DOHH2 (cell line): ENCODE results near the gene MOB2.

ENCODE experiments used
- H3F3A ChIP-seq: fragments of 200-600 bp; sonication (generic), shearing (Covaris generic); 2 replicates; pipeline ENCODE4 v1.6.0; 2016; ENCODE audit warnings: antibody characterized with exemption, mild to moderate bottlenecking; ENCODE audit not compliant: control insufficient read depth, insufficient read depth
- H3K27ac ChIP-seq: fragments of 200-600 bp; sonication (generic); 2 replicates; pipeline ENCODE4 v1.5.1; 2014; ENCODE audit warnings: low read depth, mild to moderate bottlenecking, low read length, moderate library complexity
- H3K27me3 ChIP-seq: fragments of 200-600 bp; sonication (generic); 2 replicates; pipeline ENCODE4 v1.6.1; 2014; ENCODE audit warnings: mild to moderate bottlenecking, low read length, mixed read lengths; ENCODE audit not compliant: control insufficient read depth
- H3K36me3 ChIP-seq: fragments of 200-600 bp; sonication (generic); 2 replicates; pipeline ENCODE4 v1.6.1; 2014; ENCODE audit warnings: mild to moderate bottlenecking, low read length, moderate library complexity, mixed read lengths; ENCODE audit not compliant: control insufficient read depth
- H3K4me1 ChIP-seq: fragments of 200-600 bp; sonication (generic); 2 replicates; pipeline ENCODE4 v1.6.1; 2014; ENCODE audit warnings: mild to moderate bottlenecking, low read length, mixed read lengths; ENCODE audit not compliant: control insufficient read depth
- H3K4me2 ChIP-seq: fragments of 200-600 bp; sonication (generic); 2 replicates; pipeline ENCODE4 v1.6.0; 2014; ENCODE audit warnings: mild to moderate bottlenecking, low read length, moderate library complexity
- H3K4me3 ChIP-seq: fragments of 200-600 bp; sonication (generic); 2 replicates; pipeline ENCODE4 v1.5.1; 2014; ENCODE audit warnings: mild to moderate bottlenecking, low read length, mixed read lengths
- H3K79me2 ChIP-seq: fragments of 200-600 bp; sonication (generic); 2 replicates; pipeline ENCODE4 v1.6.1; 2014; ENCODE audit warnings: mild to moderate bottlenecking, low read length, mixed read lengths; ENCODE audit not compliant: control insufficient read depth
- H3K9me2 ChIP-seq: fragments of 200-600 bp; sonication (generic); replicated peaks from 2 replicates; pipeline ENCODE4 v1.6.1; 2014; ENCODE audit warnings: mild to moderate bottlenecking, low read length, mixed read lengths; ENCODE audit not compliant: control insufficient read depth
- H3K9me3 ChIP-seq: fragments of 200-600 bp; sonication (generic); 2 replicates; pipeline ENCODE4 v1.6.1; 2014; ENCODE audit warnings: antibody characterized with exemption, low read length, mixed read lengths; ENCODE audit not compliant: control insufficient read depth, insufficient read depth
- H4K20me1 ChIP-seq: fragments of 200-600 bp; sonication (generic); 2 replicates; pipeline ENCODE4 v1.6.0; 2014; ENCODE audit warnings: low read depth, mild to moderate bottlenecking, antibody characterized with exemption, low read length, moderate library complexity; ENCODE audit not compliant: control insufficient read depth, insufficient read depth
- EZH2phosphoT487 ChIP-seq: fragments of 200-600 bp; sonication (generic); IDR thresholded peaks from 2 replicates; pipeline ENCODE4 v1.6.1; 2017; ENCODE audit warnings: borderline replicate concordance, mild to moderate bottlenecking, antibody characterized with exemption, low read length, moderate library complexity, mixed read lengths
- TF ChIP-seq, protein P1 (sequence below): fragments of 200-600 bp; sonication (generic); IDR thresholded peaks from one replicate; pipeline ENCODE4 v1.5.1; 2014; ENCODE audit warnings: antibody characterized with exemption, mild to moderate bottlenecking, low read depth, low read length; ENCODE audit not compliant: poor library complexity, severe bottlenecking

Gene MOB2

DNA sequence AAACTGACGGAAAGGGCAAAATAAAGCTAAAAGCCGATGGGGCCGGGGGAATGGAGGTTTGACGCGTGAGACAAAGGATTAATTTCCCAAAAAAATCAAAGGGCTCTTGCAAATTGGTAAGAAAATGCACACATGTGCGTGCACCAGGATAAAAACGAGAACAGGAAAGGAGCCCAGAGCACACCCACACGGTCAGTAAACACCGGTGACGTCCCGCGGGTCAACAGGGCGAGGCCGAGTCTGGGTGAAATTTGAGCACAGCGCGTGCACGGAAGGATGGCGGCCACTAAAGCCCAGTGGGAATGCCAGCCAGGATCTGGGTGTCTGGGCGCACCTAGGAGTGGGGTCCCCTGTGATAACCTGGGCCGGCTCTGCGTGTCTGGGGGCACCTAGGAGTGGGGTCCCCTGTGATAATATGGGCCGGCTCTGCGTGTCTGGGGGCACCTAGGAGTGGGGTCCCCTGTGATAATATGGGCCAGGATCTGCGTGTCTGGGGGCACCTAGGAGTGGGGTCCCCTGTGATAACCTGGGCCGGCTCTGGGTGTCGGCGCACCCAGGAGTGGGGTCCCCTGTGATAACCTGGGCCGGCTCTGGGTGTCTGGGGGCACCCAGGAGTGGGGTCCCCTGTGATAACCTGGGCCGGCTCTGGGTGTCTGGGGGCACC lies 52.5 kb downstream of the MOB2 start:
- no peaks in the 10 kb centered on the region for H3K27me3 ChIP-seq
- TF ChIP-seq EZH2phosphoT487 = no peak
- TF ChIP-seq, protein P1, sequence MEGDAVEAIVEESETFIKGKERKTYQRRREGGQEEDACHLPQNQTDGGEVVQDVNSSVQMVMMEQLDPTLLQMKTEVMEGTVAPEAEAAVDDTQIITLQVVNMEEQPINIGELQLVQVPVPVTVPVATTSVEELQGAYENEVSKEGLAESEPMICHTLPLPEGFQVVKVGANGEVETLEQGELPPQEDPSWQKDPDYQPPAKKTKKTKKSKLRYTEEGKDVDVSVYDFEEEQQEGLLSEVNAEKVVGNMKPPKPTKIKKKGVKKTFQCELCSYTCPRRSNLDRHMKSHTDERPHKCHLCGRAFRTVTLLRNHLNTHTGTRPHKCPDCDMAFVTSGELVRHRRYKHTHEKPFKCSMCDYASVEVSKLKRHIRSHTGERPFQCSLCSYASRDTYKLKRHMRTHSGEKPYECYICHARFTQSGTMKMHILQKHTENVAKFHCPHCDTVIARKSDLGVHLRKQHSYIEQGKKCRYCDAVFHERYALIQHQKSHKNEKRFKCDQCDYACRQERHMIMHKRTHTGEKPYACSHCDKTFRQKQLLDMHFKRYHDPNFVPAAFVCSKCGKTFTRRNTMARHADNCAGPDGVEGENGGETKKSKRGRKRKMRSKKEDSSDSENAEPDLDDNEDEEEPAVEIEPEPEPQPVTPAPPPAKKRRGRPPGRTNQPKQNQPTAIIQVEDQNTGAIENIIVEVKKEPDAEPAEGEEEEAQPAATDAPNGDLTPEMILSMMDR = no peak

DNA sequence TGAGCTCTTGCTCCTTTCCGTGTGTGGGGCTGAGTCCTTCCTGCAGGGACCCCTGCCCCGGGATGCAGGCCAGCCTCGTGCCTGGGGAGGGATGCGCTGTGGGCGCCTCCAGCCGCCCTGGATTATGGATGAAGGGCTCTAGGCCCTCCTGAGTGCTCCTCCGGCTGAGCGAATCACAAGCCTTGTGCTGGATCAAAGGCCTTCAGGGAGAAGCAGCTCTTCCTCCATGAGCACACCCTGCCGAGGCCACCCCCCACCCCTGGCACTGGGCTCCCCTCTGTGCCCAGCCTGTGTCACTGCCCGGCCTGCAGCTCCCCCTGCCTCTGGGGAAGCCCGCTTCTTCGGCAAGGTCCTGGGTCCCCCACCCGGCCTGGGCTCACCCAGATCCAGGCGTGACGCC lies 53.0 kb downstream of the MOB2 start:
- peaks cover 7% of the 10 kb centered on the region; the same call in 1 of the 2 replicates for H3K9me3 ChIP-seq
- no peak overlapping the region for H3K4me3 ChIP-seq
- H3K4me1 ChIP-seq = no peaks in the 10 kb centered on the region
- H3K27me3 ChIP-seq = no peaks in the 10 kb centered on the region
- no peaks in the 10 kb centered on the region for H3K36me3 ChIP-seq
- no peaks in the 10 kb centered on the region for H3K9me2 ChIP-seq
- H3K79me2 ChIP-seq = no peaks in the 10 kb centered on the region
- no peaks in the 10 kb centered on the region for H4K20me1 ChIP-seq
- no peak for TF ChIP-seq EZH2phosphoT487
- TF ChIP-seq, protein P1 = no peak
- H3F3A ChIP-seq = no peaks in the 10 kb centered on the region
- H3K27ac ChIP-seq = no peak overlapping the region
- H3K4me2 ChIP-seq = no peak overlapping the region

More for the DNA sequence above, 52.5 kb downstream of the MOB2 start:
- Histone ChIP-seq H3K4me2 (no peak overlapping the region), H3K27ac (no peak overlapping the region), H4K20me1 (no peaks in the 10 kb centered on the region), H3K36me3 (no peaks in the 10 kb centered on the region), H3F3A (no peaks in the 10 kb centered on the region), H3K4me1 (no peaks in the 10 kb centered on the region), H3K79me2 (no peaks in the 10 kb centered on the region), H3K4me3 (no peak overlapping the region), H3K9me2 (no peaks in the 10 kb centered on the region), H3K9me3 (peaks cover 2% of the 10 kb centered on the region; the same call in 1 of the 2 replicates)

GRCh38 chr11:1428762-1429316 lies 57.7 kb downstream of the MOB2 start:
- Histone ChIP-seq H3K4me2 (no peak overlapping the region), H3F3A (no peaks in the 10 kb centered on the region), H3K36me3 (no peaks in the 10 kb centered on the region), H3K9me3 (peaks cover 9% of the 10 kb centered on the region; the same call in 1 of the 2 replicates), H3K27ac (no peak overlapping the region), H3K27me3 (no peaks in the 10 kb centered on the region), H3K79me2 (no peaks in the 10 kb centered on the region), H4K20me1 (no peaks in the 10 kb centered on the region), H3K9me2 (no peaks in the 10 kb centered on the region), H3K4me1 (no peaks in the 10 kb centered on the region), H3K4me3 (no peak overlapping the region)
- TF ChIP-seq, protein P1 = no peak
- no peak for TF ChIP-seq EZH2phosphoT487
